GM23338 (cell line): Measurements from ENCODE around the gene SPECC1. TPM values are rescaled to one million over a fixed set of nuclear protein-coding genes. Genes with fewer than 3 reads are reported as not detected.

Source experiments
- ATAC-seq: fragments of 200-7000 bp; cut with Tn5 transposase; 3 replicates; pipeline ENCODE4 v1.9.1; 2020
- DNase-seq: peaks from one replicate; pipeline ENCODE4 v3.0.0-alpha.2; 2015; ENCODE audit warnings: low spot score
- H2AFZ ChIP-seq: fragments of 200-600 bp; sonication (generic); 2 replicates; pipeline ENCODE4 v1.8.0; 2016; ENCODE audit warnings: antibody characterized with exemption, mild to moderate bottlenecking, moderate library complexity
- H3F3A ChIP-seq: fragments of 200-600 bp; sonication (generic); replicated peaks from 2 replicates; pipeline ENCODE4 v1.8.0; 2017; ENCODE audit warnings: antibody characterized with exemption, mixed run types, low read depth
- H3K27ac ChIP-seq: fragments of 200-600 bp; sonication (generic); 2 replicates; pipeline ENCODE4 v1.6.1; 2016; ENCODE audit warnings: low read depth
- H3K27me3 ChIP-seq: fragments of 200-600 bp; sonication (generic); 2 replicates; pipeline ENCODE4 v1.8.0; 2016; ENCODE audit warnings: mild to moderate bottlenecking, mixed run types, moderate library complexity; ENCODE audit not compliant: insufficient read depth
- H3K36me3 ChIP-seq: fragments of 200-600 bp; sonication (generic); 2 replicates; pipeline ENCODE4 v1.8.0; 2016; ENCODE audit warnings: mild to moderate bottlenecking; ENCODE audit not compliant: insufficient read depth
- H3K4me1 ChIP-seq: fragments of 200-600 bp; sonication (generic); 2 replicates; pipeline ENCODE4 v1.8.0; 2016; ENCODE audit warnings: mild to moderate bottlenecking, moderate library complexity; ENCODE audit not compliant: insufficient read depth
- H3K4me2 ChIP-seq: fragments of 200-600 bp; sonication (generic); 2 replicates; pipeline ENCODE4 v1.7.1; 2017; ENCODE audit warnings: mixed run types
- H3K4me3 ChIP-seq: fragments of 200-600 bp; sonication (generic); 2 replicates; pipeline ENCODE4 v1.6.1; 2016; ENCODE audit warnings: mixed run types
- H3K79me2 ChIP-seq: fragments of 200-600 bp; sonication (generic); replicated peaks from 2 replicates; pipeline ENCODE4 v1.8.0; 2017; ENCODE audit warnings: mild to moderate bottlenecking; ENCODE audit not compliant: insufficient read depth
- H3K9me2 ChIP-seq: fragments of 200-600 bp; sonication (generic); 2 replicates; pipeline ENCODE4 v1.8.0; 2017; ENCODE audit not compliant: insufficient read depth
- H4K20me1 ChIP-seq: fragments of 200-600 bp; sonication (generic); replicated peaks from 2 replicates; pipeline ENCODE4 v1.8.0; 2017; ENCODE audit warnings: mild to moderate bottlenecking; ENCODE audit not compliant: insufficient read depth
- H3K27ac Mint-ChIP-seq: 2 replicates; pipeline ENCODE4 v1.8.0; 2020; ENCODE audit warnings: inconsistent platforms, mild to moderate bottlenecking, moderate library complexity, mixed read lengths
- H3K27me3 Mint-ChIP-seq: 3 replicates; pipeline ENCODE4 v1.8.0; 2022; ENCODE audit warnings: low read depth, mild to moderate bottlenecking, moderate library complexity, mixed read lengths, inconsistent platforms; ENCODE audit not compliant: insufficient read depth, poor library complexity
- H3K36me3 Mint-ChIP-seq: 3 replicates; pipeline ENCODE4 v1.8.0; 2021; ENCODE audit warnings: low read depth, mild to moderate bottlenecking, inconsistent platforms, moderate library complexity, mixed read lengths
- H3K4me1 Mint-ChIP-seq: 3 replicates; pipeline ENCODE4 v1.8.0; 2020; ENCODE audit warnings: mild to moderate bottlenecking, inconsistent platforms, mixed read lengths
- H3K4me3 Mint-ChIP-seq: 3 replicates; pipeline ENCODE4 v1.8.0; 2021; ENCODE audit warnings: moderate library complexity, mild to moderate bottlenecking, inconsistent platforms, mixed read lengths
- H3K9me3 Mint-ChIP-seq: 3 replicates; pipeline ENCODE4 v1.8.0; 2020; ENCODE audit warnings: moderate library complexity, mild to moderate bottlenecking, inconsistent platforms, mixed read lengths
- CREB1 ChIP-seq: fragments of 250-450 bp; sonication (Bioruptor Pico); IDR thresholded peaks from 2 replicates; pipeline ENCODE4 v1.5.0; 2020; ENCODE audit warnings: low read depth, mild to moderate bottlenecking, moderate library complexity
- CTCF ChIP-seq, 2 experiments: fragments of 200-600 bp in 1 of 2; sonication (generic) in 1 of 2; conservative IDR thresholded peaks; 2 replicates each; pipeline versions ENCODE4 v1.5.1 to v1.6.1; 2016 to 2017; ENCODE audit warnings: antibody characterized with exemption in 2 of 2, low read depth in 2 of 2, mild to moderate bottlenecking in 2 of 2, moderate library complexity in 1 of 2
- ETS1 ChIP-seq: IDR thresholded peaks from 2 replicates; pipeline ENCODE4 v1.6.1; 2016; ENCODE audit warnings: antibody characterized with exemption
- NANOG ChIP-seq: IDR thresholded peaks from 2 replicates; pipeline ENCODE4 v1.6.1; 2016; ENCODE audit warnings: antibody characterized with exemption, borderline replicate concordance
- POLR2AphosphoS5 ChIP-seq: IDR thresholded peaks from 2 replicates; pipeline ENCODE4 v1.6.1; 2016; ENCODE audit warnings: antibody characterized with exemption, low read depth
- STAT1 ChIP-seq: IDR thresholded peaks from one replicate; pipeline ENCODE4 v1.6.1; 2016; ENCODE audit warnings: antibody characterized with exemption; ENCODE audit not compliant: unreplicated experiment
- polyA plus RNA-seq: library from polyadenylated mRNA; unstranded; fragments of >200 nt; fragmentation: Nextera tagmentation; extraction: Ambion mirVana; gene quantifications from 2 replicates; pipeline ENCODE4 v1.2.1, GENCODE V29; 2016
- total RNA-seq: library from RNA; depleted of rRNA; stranded (reverse); fragments of >200 nt; shearing (Covaris generic); gene quantifications from 2 replicates; pipeline ENCODE4 v1.2.3, GENCODE V29; 2014
- TF ChIP-seq, protein P1 (sequence below): IDR thresholded peaks from one replicate; pipeline ENCODE4 v1.6.1; 2018; ENCODE audit warnings: antibody characterized with exemption; ENCODE audit not compliant: unreplicated experiment

SPECC1 gene
- total and polyA plus RNA-seq, 2 experiments from 2014 or later: 42.6 to 101 TPM

DNA sequence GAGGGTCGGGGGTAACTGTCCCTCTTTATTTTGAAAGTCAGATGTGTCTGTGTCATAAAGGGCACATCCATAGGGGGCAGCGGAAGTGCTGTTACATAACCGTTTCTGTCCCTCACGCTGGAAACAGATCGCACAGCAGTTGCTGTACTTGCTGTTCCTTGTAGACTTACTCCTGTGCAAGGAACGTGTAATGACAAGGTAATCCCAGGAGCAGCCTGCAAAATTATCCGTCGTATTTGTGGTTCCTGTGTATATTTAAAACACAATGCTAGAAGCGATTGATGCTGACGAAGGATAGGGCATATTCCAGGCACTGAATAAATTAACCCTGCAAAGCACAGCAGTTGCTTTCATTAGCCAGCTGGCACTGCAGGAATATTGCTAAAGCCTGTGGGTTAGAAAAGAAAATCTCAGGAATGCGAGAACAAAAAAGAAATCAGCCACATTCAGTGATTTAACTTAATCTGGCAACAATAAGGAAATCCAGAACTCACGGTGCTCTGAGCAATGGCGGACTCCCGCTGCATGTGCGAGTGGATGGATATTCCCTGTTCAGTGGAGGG lies 76.2 kb downstream of the SPECC1 start:
- Histone ChIP-seq H3K79me2 (no peaks in the 10 kb centered on the region), H3K4me2 (no peak overlapping the region), H3K9me2 (no peaks in the 10 kb centered on the region), H2AFZ (no peak overlapping the region; the same call in 1 of the 2 replicates), H3K4me3 (no peak overlapping the region), H3K36me3 (no peaks in the 10 kb centered on the region), H3K4me1 (peaks cover 6% of the 10 kb centered on the region; the same call in 1 of the 2 replicates), H4K20me1 (no peaks in the 10 kb centered on the region), H3F3A (no peaks in the 10 kb centered on the region), H3K27me3 (no peaks in the 10 kb centered on the region), H3K27ac (no peak overlapping the region)
- TF ChIP-seq CTCF (conservative IDR thresholded peaks at IDR 0.05; ENCODE audit: low read depth in 2 of 2) (peak; percentile 23 to 34; a peak in 2 of 4 replicates), ETS1 (no peak)
- no peaks in the 10 kb centered on the region; the same call in 2 of the 3 replicates for H3K36me3 Mint-ChIP-seq
- no peaks in the 10 kb centered on the region; the same call in 2 of the 3 replicates for H3K9me3 Mint-ChIP-seq
- H3K4me3 Mint-ChIP-seq: no peak overlapping the region
- peaks cover 31% of the 10 kb centered on the region for H3K4me1 Mint-ChIP-seq
- ATAC-seq (peak; percentile 24; the same call in 2 of the 3 replicates), DNase-seq (no peak)
- H3K27me3 Mint-ChIP-seq: peaks cover 5% of the 10 kb centered on the region
- H3K27ac Mint-ChIP-seq: no peak overlapping the region

GRCh38 chr17:20086416-20087076 lies 77.4 kb downstream of the SPECC1 start:
- H3K9me2 ChIP-seq: no peaks in the 10 kb centered on the region
- no peak overlapping the region for H3K27ac ChIP-seq
- Mint-ChIP-seq H3K4me3 (no peak overlapping the region), H3K4me1 (peaks cover 30% of the 10 kb centered on the region), H3K27ac (no peak overlapping the region), H3K9me3 (no peaks in the 10 kb centered on the region; the same call in 2 of the 3 replicates), H3K36me3 (no peaks in the 10 kb centered on the region; the same call in 2 of the 3 replicates), H3K27me3 (peaks cover 2% of the 10 kb centered on the region)
- no peaks in the 10 kb centered on the region for H3K79me2 ChIP-seq
- no peak for ATAC-seq
- H4K20me1 ChIP-seq: no peaks in the 10 kb centered on the region
- H3K4me2 ChIP-seq: no peak overlapping the region
- H3K4me1 ChIP-seq: peaks cover 14% of the 10 kb centered on the region
- H2AFZ ChIP-seq: no peak overlapping the region
- H3K36me3 ChIP-seq: no peaks in the 10 kb centered on the region
- DNase-seq: no peak
- no peaks in the 10 kb centered on the region for H3K27me3 ChIP-seq
- no peak overlapping the region for H3K4me3 ChIP-seq
- H3F3A ChIP-seq: no peaks in the 10 kb centered on the region
- no peak for TF ChIP-seq CTCF (conservative IDR thresholded peaks at IDR 0.05; ENCODE audit: low read depth in 2 of 2)
- TF ChIP-seq POLR2AphosphoS5: no peak
- no peak for TF ChIP-seq NANOG
- no peak for TF ChIP-seq STAT1
- TF ChIP-seq, protein P1, sequence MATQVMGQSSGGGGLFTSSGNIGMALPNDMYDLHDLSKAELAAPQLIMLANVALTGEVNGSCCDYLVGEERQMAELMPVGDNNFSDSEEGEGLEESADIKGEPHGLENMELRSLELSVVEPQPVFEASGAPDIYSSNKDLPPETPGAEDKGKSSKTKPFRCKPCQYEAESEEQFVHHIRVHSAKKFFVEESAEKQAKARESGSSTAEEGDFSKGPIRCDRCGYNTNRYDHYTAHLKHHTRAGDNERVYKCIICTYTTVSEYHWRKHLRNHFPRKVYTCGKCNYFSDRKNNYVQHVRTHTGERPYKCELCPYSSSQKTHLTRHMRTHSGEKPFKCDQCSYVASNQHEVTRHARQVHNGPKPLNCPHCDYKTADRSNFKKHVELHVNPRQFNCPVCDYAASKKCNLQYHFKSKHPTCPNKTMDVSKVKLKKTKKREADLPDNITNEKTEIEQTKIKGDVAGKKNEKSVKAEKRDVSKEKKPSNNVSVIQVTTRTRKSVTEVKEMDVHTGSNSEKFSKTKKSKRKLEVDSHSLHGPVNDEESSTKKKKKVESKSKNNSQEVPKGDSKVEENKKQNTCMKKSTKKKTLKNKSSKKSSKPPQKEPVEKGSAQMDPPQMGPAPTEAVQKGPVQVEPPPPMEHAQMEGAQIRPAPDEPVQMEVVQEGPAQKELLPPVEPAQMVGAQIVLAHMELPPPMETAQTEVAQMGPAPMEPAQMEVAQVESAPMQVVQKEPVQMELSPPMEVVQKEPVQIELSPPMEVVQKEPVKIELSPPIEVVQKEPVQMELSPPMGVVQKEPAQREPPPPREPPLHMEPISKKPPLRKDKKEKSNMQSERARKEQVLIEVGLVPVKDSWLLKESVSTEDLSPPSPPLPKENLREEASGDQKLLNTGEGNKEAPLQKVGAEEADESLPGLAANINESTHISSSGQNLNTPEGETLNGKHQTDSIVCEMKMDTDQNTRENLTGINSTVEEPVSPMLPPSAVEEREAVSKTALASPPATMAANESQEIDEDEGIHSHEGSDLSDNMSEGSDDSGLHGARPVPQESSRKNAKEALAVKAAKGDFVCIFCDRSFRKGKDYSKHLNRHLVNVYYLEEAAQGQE: no peak
- no peak for TF ChIP-seq CREB1 (CRISPR knock-in tag)
